SU-DHL-6 (cell line): ENCODE data around the gene NANS.

Experiments
- H2AFZ ChIP-seq: fragments of 200-600 bp; sonication (generic); 2 replicates; pipeline ENCODE4 v1.6.1; 2014; ENCODE audit warnings: low read depth, mild to moderate bottlenecking, moderate library complexity, mixed read lengths, antibody characterized with exemption, low read length; ENCODE audit not compliant: severe bottlenecking
- H3F3A ChIP-seq: fragments of 200-600 bp; shearing (Covaris generic); 2 replicates; pipeline ENCODE4 v1.6.0; 2016; ENCODE audit warnings: antibody characterized with exemption, mild to moderate bottlenecking; ENCODE audit not compliant: insufficient read depth
- H3K27ac ChIP-seq: fragments of 200-600 bp; sonication (generic); 2 replicates; pipeline ENCODE4 v1.5.1; 2016; ENCODE audit warnings: low read depth, mild to moderate bottlenecking, low read length, moderate library complexity, mixed read lengths
- H3K27me3 ChIP-seq: fragments of 200-600 bp; sonication (generic), shearing (Covaris generic); 2 replicates; pipeline ENCODE4 v1.6.0; 2014; ENCODE audit warnings: mild to moderate bottlenecking, low read length
- H3K36me3 ChIP-seq: fragments of 200-600 bp; sonication (generic); 2 replicates; pipeline ENCODE4 v1.6.1; 2014; ENCODE audit warnings: mild to moderate bottlenecking, low read length, mixed read lengths
- H3K4me2 ChIP-seq: fragments of 300-600, 200-600 bp; shearing (Covaris generic), sonication (generic); 2 replicates; pipeline ENCODE4 v1.6.0; 2014; ENCODE audit warnings: low read length, low read depth, mild to moderate bottlenecking; ENCODE audit not compliant: poor library complexity, severe bottlenecking
- H3K4me3 ChIP-seq: fragments of 200-600 bp; sonication (generic); 2 replicates; pipeline ENCODE4 v1.5.1; 2014; ENCODE audit warnings: antibody characterized with exemption, low read length, mild to moderate bottlenecking, mixed read lengths; ENCODE audit not compliant: insufficient read depth, poor library complexity, severe bottlenecking
- H3K79me2 ChIP-seq: fragments of 200-600 bp; sonication (generic); 2 replicates; pipeline ENCODE4 v1.6.1; 2014; ENCODE audit warnings: mild to moderate bottlenecking, low read length, moderate library complexity; ENCODE audit not compliant: insufficient read depth
- H3K9ac ChIP-seq: fragments of 200-600 bp; sonication (generic); 2 replicates; pipeline ENCODE4 v1.7.0; 2014; ENCODE audit warnings: mild to moderate bottlenecking, low read length
- H3K9me2 ChIP-seq: fragments of 200-600 bp; sonication (generic); replicated peaks from 2 replicates; pipeline ENCODE4 v1.6.1; 2014; ENCODE audit warnings: low read length; ENCODE audit not compliant: insufficient read depth
- H3K9me3 ChIP-seq: fragments of 200-600 bp; sonication (generic); 2 replicates; pipeline ENCODE4 v1.6.1; 2014; ENCODE audit warnings: low read length, mixed read lengths; ENCODE audit not compliant: insufficient read depth
- H4K20me1 ChIP-seq: fragments of 200-600 bp; sonication (generic); 2 replicates; pipeline ENCODE4 v1.6.1; 2014; ENCODE audit warnings: low read depth, mild to moderate bottlenecking, antibody characterized with exemption, low read length, moderate library complexity, mixed read lengths
- EZH2phosphoT487 ChIP-seq: fragments of 200-600 bp; sonication (generic), shearing (Covaris generic); conservative IDR thresholded peaks from 2 replicates; pipeline ENCODE4 v1.6.1; 2018; ENCODE audit warnings: mild to moderate bottlenecking, antibody characterized with exemption, low read length, moderate library complexity, mixed read lengths
- TF ChIP-seq, protein P1 (sequence below): fragments of 200-600 bp; sonication (generic); IDR thresholded peaks from one replicate; pipeline ENCODE4 v1.5.1; 2017; ENCODE audit warnings: antibody characterized with exemption, mild to moderate bottlenecking, low read length, moderate library complexity; ENCODE audit not compliant: insufficient read depth, poor library complexity, severe bottlenecking

NANS gene

DNA sequence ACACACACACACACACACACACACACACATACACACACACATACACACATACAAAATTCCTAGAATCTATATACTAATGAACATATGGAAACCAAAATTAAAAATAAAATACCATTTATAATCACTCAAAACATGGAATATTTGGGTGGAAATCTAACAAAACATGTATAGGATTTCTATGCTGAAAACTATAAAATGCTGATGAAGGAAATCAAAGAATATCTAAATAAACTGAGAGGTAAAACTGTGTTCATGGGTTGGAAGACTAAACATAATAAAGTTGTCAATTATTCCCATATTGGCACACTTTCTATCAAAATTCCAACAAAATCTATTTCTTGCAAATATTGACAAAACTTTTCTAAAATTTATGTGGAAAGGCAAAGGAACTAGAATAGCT lies 25.4 kb upstream of the NANS start:
- Histone ChIP-seq H4K20me1 (no peaks in the 10 kb centered on the region), H3K4me3 (no peak overlapping the region), H3K27ac (no peak overlapping the region), H3K9me2 (no peaks in the 10 kb centered on the region), H3K4me2 (no peak overlapping the region), H3K79me2 (no peaks in the 10 kb centered on the region), H3K9ac (no peak overlapping the region), H2AFZ (no peak overlapping the region), H3F3A (no peaks in the 10 kb centered on the region), H3K27me3 (no peaks in the 10 kb centered on the region), H3K9me3 (no peaks in the 10 kb centered on the region), H3K36me3 (no peaks in the 10 kb centered on the region)
- TF ChIP-seq, protein P1, sequence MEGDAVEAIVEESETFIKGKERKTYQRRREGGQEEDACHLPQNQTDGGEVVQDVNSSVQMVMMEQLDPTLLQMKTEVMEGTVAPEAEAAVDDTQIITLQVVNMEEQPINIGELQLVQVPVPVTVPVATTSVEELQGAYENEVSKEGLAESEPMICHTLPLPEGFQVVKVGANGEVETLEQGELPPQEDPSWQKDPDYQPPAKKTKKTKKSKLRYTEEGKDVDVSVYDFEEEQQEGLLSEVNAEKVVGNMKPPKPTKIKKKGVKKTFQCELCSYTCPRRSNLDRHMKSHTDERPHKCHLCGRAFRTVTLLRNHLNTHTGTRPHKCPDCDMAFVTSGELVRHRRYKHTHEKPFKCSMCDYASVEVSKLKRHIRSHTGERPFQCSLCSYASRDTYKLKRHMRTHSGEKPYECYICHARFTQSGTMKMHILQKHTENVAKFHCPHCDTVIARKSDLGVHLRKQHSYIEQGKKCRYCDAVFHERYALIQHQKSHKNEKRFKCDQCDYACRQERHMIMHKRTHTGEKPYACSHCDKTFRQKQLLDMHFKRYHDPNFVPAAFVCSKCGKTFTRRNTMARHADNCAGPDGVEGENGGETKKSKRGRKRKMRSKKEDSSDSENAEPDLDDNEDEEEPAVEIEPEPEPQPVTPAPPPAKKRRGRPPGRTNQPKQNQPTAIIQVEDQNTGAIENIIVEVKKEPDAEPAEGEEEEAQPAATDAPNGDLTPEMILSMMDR, result no peak
- TF ChIP-seq EZH2phosphoT487, result no peak

DNA sequence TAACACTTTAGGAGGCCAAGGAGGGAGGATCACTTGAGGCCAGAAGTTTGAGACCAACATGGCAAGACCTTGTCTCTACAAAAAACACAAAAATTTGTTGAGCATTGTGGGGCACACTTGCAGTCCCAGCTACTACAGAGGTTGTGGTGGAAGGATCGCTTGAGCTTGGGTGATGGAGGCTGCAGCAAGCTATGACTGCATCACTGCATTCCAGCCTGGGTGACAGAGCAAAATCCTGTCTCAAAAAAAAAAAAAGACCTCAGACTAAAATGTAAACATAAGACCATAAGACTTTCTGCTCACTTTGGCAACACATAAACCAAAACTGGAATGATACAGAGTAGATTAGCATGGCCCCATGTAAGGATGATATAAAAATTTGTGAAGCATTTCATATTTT lies 24.6 kb upstream of the NANS start:
- no peaks in the 10 kb centered on the region for H3K27me3 ChIP-seq
- no peak overlapping the region for H3K9ac ChIP-seq
- no peaks in the 10 kb centered on the region for H3K9me3 ChIP-seq
- H3K27ac ChIP-seq, result no peak overlapping the region
- H3K36me3 ChIP-seq, result no peaks in the 10 kb centered on the region
- H3K79me2 ChIP-seq, result no peaks in the 10 kb centered on the region
- no peak overlapping the region for H3K4me3 ChIP-seq
- no peak for TF ChIP-seq EZH2phosphoT487
- TF ChIP-seq, protein P1, result no peak
- no peaks in the 10 kb centered on the region for H4K20me1 ChIP-seq
- no peak overlapping the region for H2AFZ ChIP-seq
- no peak overlapping the region for H3K4me2 ChIP-seq
- H3F3A ChIP-seq, result no peaks in the 10 kb centered on the region
- no peaks in the 10 kb centered on the region for H3K9me2 ChIP-seq

DNA sequence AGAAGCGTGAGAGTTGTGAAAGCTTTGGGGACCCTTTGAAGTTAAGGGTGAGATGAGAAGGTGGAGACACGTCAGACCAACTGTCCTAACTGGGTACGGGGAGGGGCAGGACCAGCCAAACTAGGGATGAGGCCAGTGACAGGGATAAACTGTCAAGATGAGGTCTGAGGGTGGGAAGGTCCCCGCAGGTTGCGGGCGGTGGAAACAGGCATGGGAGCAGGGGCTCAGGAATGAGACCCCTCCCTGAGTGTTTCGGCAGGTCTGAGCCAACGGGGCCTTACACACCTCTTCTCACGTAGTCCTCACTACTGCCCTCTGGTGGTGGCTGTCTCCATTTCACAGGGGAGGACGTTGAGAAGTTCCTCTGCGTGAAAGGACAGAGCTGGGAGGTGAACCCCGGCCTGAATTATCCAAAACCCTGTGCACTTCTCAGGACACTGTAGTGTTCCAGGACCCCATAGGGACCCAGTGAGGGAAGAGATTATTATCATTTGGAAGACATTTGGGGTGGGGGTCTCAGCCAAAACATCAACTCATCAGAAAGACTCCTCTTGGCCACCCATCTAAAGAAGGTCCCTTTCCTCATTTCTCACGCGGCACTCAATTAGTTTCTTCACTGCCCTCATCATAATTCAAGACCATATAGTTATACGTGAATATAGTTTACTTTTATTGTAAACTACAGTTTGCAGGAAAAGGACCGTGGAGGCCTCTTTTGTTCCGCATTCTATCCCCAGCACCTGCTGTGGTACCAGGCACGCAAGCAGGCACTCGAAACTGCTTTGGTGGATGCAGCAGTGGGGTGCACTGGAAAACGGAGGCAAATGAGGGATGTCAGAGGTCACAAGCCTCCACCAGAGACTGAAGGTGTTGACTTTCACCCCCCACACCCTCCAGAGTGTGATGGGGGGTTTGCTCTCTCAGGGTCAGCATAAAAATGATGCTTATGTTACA lies 21.7 kb upstream of the NANS start:
- Histone ChIP-seq H3K9ac (no peak overlapping the region; the same call in 1 of the 2 replicates), H3K36me3 (no peaks in the 10 kb centered on the region), H3K4me3 (no peak overlapping the region), H3K9me2 (no peaks in the 10 kb centered on the region), H4K20me1 (no peaks in the 10 kb centered on the region), H3K79me2 (no peaks in the 10 kb centered on the region), H3K27me3 (no peaks in the 10 kb centered on the region), H2AFZ (peak overlapping the region; percentile 80), H3K9me3 (no peaks in the 10 kb centered on the region), H3F3A (no peaks in the 10 kb centered on the region), H3K27ac (no peak overlapping the region), H3K4me2 (peak overlapping the region; percentile 54)
- TF ChIP-seq, protein P1, result peak; percentile 71
- TF ChIP-seq EZH2phosphoT487, result no peak
